GM19372 (cell line): ENCODE measurements around the gene AIFM2.

ENCODE experiments used
- ATAC-seq: cut with Tn5 transposase; IDR thresholded peaks from one replicate; pipeline ENCODE4 v1.9.1; 2021; ENCODE audit warnings: mild to moderate bottlenecking, low read depth, moderate library complexity; ENCODE audit not compliant: unreplicated experiment

AIFM2 gene

GRCh38 chr10:70146489-70147258, 14.0 kb upstream of the AIFM2 start, which contains the start of gene TYSND1:
TYSND1 (minus strand) TSS chr10:70146700; CDS start chr10:70146586, 114 bp downstream.
- ATAC-seq = peak; percentile 86

DNA sequence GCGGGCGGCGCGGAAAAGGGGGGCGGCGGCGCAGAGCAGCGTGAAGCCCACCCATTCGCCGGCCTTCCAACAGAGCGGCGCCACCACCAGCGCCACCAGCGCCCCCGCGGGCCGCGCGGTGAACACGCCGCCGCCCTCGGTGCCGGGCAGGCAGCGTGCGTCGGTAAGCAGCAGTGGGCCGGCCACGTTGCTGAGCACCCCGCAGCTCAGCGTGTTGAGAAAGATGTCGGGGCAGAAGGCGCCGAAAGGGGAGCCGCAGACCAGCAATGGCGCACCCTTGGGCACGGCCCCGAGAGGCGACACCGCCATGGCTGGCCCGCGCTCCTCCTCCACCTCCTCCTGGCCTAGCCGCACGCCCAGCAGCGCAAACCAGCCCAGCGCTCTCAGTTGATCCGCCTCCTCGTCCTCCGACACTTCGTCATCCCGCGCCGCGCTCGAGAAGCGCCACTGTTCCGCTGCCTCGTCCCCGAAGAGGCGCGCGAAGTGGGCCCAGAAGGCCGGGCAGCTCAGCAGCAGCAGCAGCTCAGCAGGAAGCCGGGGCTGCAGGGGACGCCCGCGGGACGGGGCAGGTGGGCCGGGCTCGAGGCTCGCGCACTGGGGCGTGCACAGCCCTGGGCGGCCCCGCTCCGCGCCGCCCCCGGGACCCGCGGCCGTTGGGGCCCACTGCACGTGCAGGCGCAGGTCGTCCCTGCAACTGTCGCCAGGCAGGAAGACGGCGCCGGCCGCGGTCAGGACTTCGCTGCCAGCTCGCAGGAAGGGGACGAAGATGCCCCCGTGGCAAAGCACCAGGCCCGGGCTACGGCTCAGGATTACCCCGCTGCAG, 13.3 kb upstream of the AIFM2 start:
- ATAC-seq = peak; percentile 45

- peak; percentile 17 for ATAC-seq
These were observed 12.6 kb upstream of the AIFM2 start for GRCh38 chr10:70145166-70145665.

DNA sequence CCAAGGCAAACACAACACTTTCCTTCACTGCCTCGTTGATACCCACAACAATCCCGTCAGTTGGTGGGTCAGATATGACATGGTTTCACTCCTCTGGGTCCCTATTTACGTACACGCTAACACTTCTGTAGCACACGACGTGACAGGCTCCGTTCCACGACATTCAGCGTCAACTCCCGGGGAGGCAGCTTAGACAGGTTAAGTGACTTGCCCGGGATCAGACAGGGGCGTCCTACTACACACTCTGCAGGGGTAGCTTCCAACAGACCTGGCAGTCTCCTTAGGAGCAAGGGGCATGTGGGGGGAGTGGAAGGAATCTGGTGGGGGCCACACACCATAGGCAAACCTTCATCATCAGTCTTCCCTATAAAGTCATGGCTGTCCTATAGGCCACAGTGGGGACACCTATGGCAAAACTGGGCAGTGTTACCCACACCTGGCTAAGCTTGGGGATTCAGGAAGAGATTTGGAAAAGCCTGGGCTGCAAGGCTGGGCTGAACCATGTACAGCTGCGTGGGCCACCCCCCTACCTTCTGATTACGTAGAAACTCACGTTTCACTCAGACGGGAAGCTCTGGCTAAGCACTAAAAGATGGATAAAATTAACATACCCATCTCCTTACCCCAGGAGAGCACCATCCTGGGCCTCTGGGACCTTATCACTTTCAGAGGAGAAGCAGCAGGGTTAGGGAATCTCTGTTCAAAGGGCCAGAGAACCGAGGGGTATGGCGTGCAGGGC, 11.9 kb upstream of the AIFM2 start:
- no peak for ATAC-seq

DNA sequence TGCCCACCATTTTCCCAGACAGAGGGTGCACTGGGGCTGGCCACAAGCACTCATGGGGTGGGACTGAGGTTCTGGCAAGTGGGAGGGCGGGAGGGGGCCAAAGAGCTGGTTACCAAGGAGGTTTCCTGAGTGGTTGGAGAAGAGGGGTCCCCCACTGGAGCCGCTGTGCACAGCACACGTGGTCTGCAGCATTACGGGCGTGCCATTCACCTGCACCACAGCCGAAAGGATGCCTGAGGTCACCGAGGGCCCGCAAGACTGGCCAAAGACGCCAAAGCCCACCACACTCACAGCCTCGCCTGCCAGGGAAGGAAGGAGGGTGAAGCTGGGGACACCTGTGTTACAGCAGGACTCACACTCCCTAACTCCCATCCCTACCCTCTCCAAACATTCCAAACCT, 9.9 kb upstream of the AIFM2 start:
- ATAC-seq = no peak

DNA sequence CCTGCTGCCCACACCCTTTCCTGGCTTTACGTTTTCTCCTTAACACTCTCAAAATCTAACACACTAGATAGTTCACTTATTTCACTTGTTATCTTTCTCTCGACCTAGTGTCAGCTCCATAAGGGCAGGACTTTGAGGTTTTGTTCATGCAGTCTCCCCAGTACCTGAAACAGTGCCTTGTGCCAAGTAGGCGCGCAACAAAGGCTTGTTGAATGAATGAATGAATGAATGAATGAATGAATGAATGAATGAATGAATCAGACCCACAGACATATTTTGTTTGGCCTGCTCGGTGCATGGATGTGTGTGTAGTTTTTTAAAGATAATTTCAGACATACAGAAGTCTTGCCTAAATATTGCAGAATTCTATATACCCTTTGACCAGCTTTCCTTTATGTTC, 7.7 kb upstream of the AIFM2 start:
- ATAC-seq = no peak

DNA sequence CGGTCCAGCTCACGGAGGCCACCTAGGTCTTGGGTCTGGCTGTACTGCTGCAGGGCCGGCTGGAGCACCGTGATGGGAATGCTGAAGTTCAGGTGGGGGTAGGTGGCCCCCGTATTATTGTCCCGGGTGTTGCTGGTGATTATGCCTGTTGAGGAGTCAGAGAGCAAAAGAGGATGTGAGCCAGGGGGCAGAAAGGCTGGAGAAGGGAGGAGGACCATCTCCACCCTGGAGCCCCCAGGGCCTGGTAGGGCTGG, 7.3 kb upstream of the AIFM2 start:
- no peak for ATAC-seq

DNA sequence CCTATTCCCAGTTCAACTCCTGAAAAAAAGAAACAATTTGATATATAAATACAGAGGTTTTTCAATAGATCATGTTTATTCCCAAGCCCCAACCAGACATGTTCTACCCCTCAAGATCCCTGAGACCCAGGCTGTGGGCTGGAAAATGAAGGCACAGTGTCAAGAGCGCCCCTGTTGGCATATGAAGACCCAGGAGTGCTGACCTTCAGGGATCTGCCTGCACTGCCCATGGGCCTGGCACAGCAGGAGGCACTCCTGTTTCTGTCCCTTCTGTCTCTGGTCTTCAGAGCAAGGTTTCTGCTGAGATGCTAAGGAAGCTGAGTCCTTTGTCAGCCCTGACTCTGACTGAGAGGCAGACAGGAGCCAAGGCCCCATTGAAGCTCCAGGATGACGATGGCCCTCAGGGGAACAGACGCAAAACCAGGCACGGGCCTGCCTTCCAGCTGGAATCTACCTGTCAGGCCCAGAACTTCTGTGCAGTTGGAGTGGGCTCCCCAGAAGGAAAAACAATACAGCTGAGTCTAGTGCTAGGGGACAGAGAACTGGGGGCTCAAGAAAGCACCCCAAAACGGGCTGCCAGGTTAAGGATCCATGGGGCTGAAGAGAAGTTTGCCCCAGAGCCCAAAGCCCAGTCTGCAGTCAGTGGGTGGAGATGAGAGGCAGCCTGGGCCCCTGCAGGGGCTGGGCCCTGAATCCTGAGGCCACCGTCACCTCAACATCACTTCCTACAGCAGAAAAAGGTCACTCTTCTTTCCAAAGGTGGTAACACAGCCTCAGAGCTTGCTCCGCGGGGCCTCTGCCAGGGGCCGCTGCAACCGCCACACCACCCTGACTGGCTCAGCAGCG, 6.7 kb upstream of the AIFM2 start:
- ATAC-seq = no peak

- no peak for ATAC-seq
These were observed 5.6 kb upstream of the AIFM2 start for GRCh38 chr10:70137927-70138883.

- no peak for ATAC-seq
These were observed 4.5 kb upstream of the AIFM2 start for GRCh38 chr10:70137135-70137534.

DNA sequence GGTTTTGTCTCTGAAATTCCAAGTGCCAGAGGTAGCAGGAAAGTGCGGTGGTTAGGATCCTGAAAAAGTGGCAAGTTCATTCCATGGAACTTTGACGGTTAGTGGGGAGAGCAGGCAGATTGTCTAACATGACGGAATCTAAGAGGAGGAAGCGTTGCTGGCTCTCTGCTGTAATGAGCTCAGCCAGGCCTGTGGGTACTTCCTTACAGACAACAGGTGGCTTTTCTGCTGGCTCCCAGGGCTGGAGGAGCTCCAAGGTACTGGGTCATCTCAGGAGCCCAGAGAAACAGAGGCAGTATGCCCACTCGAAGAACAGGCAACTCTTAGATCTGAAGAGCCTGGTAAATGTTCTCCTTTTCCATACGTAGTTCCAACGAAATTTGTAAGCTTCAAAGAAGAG, 3.1 kb upstream of the AIFM2 start:
- ATAC-seq = no peak

- no peak for ATAC-seq
These were observed 2.4 kb upstream of the AIFM2 start for GRCh38 chr10:70135046-70135445.

DNA sequence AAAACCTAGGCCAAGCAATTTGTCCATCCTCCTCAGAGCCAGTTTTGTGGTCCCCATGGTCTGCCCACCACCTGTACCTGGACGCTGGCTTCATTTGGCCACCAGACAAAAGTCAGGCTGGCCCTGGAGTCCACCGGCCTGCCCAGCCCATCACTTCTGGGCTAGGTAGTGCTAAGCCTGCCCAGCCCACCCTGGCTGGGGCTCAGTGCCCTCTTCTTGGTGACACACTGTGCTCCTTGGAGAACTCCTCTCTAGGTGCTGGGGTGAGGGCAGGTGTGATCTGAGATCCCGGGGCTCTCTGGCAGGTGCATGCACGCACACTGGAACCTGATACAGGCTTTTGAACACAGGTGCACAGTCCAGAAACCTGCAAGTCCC, 1.1 kb downstream of the AIFM2 start:
- ATAC-seq = no peak

DNA sequence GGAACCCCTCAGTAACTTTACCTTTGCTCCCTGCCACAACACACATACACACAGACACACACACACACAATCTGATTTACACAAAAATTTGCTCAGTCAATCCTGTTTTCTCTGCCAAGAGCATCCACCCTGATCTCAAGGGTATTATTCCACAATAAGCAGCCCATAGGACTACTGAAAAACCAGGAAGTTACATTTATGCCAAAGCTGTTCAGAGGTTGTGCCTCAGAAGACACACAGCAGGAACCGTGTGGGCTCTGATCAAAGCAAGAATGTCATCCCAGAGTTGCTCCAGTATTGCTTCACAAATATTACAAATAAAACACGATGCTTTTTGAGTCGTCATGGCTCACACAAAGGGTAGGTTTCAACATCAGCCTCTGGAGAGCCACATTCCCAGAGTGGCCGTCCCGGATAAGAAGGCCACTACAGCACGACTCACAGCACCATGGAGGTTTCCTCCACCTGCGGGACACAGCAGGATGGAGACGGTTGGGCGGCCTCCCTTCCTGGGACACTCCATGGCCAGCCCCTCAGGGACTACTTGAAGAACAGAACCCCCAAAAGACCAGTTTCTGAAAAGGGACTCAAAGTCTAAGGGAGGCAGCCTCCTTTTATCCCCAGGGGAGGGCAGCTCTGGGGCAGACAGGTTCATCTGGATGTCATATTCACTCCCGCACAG, 1.6 kb downstream of the AIFM2 start:
- ATAC-seq = no peak

GRCh38 chr10:70126700-70127395, 5.8 kb downstream of the AIFM2 start:
- no peak for ATAC-seq

GRCh38 chr10:70125918-70126552, 6.6 kb downstream of the AIFM2 start:
- ATAC-seq = no peak

DNA sequence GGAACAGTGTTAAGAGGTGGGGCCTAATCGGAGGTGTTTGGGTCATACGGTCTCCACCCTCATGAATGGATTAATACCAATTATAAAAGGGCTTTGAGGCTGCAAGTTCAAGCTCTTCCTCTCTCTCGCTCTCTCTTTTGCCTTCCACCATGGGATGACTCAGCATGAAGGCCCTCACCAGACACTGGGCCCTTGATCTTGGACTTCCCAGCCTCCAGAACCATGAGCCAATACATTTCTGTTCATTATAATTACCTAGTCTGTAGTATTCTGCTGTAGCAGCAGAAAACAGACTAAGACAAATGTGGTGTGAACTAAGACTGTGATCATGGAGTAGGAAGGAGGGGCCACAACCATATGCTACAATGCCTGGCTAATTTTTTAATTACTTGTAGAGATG, 7.7 kb downstream of the AIFM2 start:
- no peak for ATAC-seq

DNA sequence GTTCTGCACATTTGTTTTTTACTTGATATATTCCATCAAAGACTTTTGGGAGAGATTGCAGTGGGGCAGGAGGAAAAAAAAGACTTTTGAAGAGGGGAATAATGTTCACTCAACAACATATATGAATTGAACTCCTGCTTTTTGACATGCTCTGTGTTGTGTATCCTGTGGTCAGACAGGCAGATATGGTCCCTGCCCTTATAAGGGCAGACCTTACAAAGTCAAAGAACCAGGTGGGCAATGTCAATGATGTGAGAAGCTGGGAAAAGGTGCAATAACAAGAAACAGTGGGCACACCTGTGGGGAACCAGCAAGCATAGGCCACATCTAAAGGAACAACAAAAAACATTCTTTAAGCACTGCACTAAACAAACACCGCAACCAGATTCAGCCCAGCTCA, 8.2 kb downstream of the AIFM2 start:
- no peak for ATAC-seq
